ENCODE results near the gene CDK13. TPM values are rescaled to one million over a fixed set of nuclear protein-coding genes. Genes with fewer than 3 reads are reported as not detected.

Gene CDK13
- total RNA-seq, 2 experiments from 2014 or later = 84.3 to 90.9 TPM

DNA sequence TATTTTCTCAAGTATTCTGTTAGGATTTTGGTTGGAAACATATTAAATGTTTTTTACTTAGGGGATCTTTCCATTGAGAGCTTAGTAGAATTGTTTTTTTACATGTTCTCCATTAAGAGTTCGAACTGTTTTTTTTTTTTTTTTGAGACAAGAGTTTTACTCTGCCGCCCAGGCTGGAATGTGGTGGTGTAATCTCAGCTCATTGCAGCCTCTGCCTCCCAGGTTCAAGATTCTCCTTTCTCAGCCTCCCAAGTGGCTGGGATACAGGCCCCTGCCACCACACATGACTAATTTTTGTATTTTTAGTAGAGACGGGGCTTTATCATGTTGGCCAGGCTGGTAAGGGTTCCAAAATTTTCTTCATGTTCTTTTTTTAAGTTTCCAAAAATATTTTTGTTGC, 151.1 kb downstream of the CDK13 start:
- H3K79me2 ChIP-seq (ENCODE audit: insufficient read depth, low read depth, low read length) = no peaks in the 10 kb centered on the region
- H4K20me1 ChIP-seq (ENCODE audit: insufficient read depth, low read length) = 0 out of 2 replicates have a peak, but pooled peaks cover 2% of the 10 kb centered on the region
- ChIA-PET POLR2A (interaction anchor here (0.7 to 1.6 kb wide), 3 partner anchors 8 to 104 kb away, joined by 3 read pairs; no protein-coding TSS in a partner anchor), CTCF (ENCODE audit: unreplicated experiment) (no interaction called here)
- no peak overlapping the region for H3K4me3 ChIP-seq (ENCODE audit: low read depth, low read length, poor library complexity, severe bottlenecking)
- TF ChIP-seq, protein P1, sequence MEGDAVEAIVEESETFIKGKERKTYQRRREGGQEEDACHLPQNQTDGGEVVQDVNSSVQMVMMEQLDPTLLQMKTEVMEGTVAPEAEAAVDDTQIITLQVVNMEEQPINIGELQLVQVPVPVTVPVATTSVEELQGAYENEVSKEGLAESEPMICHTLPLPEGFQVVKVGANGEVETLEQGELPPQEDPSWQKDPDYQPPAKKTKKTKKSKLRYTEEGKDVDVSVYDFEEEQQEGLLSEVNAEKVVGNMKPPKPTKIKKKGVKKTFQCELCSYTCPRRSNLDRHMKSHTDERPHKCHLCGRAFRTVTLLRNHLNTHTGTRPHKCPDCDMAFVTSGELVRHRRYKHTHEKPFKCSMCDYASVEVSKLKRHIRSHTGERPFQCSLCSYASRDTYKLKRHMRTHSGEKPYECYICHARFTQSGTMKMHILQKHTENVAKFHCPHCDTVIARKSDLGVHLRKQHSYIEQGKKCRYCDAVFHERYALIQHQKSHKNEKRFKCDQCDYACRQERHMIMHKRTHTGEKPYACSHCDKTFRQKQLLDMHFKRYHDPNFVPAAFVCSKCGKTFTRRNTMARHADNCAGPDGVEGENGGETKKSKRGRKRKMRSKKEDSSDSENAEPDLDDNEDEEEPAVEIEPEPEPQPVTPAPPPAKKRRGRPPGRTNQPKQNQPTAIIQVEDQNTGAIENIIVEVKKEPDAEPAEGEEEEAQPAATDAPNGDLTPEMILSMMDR (conservative IDR thresholded peaks at IDR 0.05; ENCODE audit: low read length) = no peak
- H3K4me1 ChIP-seq (ENCODE audit: insufficient read depth, low read length, poor library complexity, severe bottlenecking) = no peaks in the 10 kb centered on the region
- intact Hi-C loops (cut with micrococcal nuclease; ENCODE audit: unreplicated experiment) = no loop called here
- BruUV-seq (replicated peaks) = no TSS peak
- peaks cover 20% of the 10 kb centered on the region for H3K36me3 ChIP-seq (ENCODE audit: insufficient read depth, low read length)
- no peaks in the 10 kb centered on the region for H3K9me3 ChIP-seq (ENCODE audit: low read length)
- no peak overlapping the region for H2AFZ ChIP-seq (ENCODE audit: low read length)
- no peak for DNase-seq (ENCODE audit: low spot score)
- no peak overlapping the region for H3K27ac ChIP-seq (ENCODE audit: low read depth, low read length, poor library complexity, severe bottlenecking)
- no peaks in the 10 kb centered on the region for H3K9me2 ChIP-seq (ENCODE audit: insufficient read depth, low read length)
- no peak overlapping the region for H3K4me2 ChIP-seq (ENCODE audit: low read length)

DNA sequence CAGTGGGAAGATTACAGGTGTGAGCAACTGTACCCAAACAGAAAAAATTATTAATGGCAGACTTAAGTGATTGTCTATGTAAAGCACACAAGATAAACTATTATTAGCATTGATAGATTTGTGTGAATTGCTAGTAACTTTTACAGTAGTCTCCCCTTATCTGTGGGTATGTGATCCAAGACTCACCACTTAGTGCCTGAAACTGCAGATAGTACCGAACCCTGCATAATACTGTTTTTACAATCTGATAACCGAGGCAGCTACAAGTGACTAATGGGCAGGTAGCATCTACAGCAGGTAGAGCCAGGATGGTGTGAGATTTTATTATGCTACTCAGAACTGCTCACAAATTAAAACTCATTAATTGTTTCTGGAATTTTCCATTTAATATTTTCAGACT, 152.8 kb downstream of the CDK13 start:
- H3K4me3 ChIP-seq (ENCODE audit: low read depth, low read length, poor library complexity, severe bottlenecking) = no peak overlapping the region
- TF ChIP-seq EZH2phosphoT487 (IDR thresholded peaks at IDR 0.05; ENCODE audit: borderline replicate concordance, low read depth, low read length) = no peak
- TF ChIP-seq, protein P1 (conservative IDR thresholded peaks at IDR 0.05; ENCODE audit: low read length) = no peak
- H3K9me3 ChIP-seq (ENCODE audit: low read length) = no peaks in the 10 kb centered on the region
- no peak overlapping the region for H3K27ac ChIP-seq (ENCODE audit: low read depth, low read length, poor library complexity, severe bottlenecking)
- BruUV-seq (replicated peaks) = no TSS peak
- ChIA-PET CTCF (ENCODE audit: unreplicated experiment) (no interaction called here), POLR2A (interaction anchor here (1.0 to 1.6 kb wide), 2 partner anchors 18 to 26 kb away, joined by 3 read pairs; no protein-coding TSS in a partner anchor)
- no peaks in the 10 kb centered on the region for H3K4me1 ChIP-seq (ENCODE audit: insufficient read depth, low read length, poor library complexity, severe bottlenecking)
- no peaks in the 10 kb centered on the region for H3K79me2 ChIP-seq (ENCODE audit: insufficient read depth, low read depth, low read length)
- H3K36me3 ChIP-seq (ENCODE audit: insufficient read depth, low read length) = peaks cover 4% of the 10 kb centered on the region; the same call in 1 of the 2 replicates
- DNase-seq (ENCODE audit: low spot score) = no peak
- no peak overlapping the region for H3K4me2 ChIP-seq (ENCODE audit: low read length)
- intact Hi-C loops (cut with micrococcal nuclease; ENCODE audit: unreplicated experiment) = no loop called here
- H3K9me2 ChIP-seq (ENCODE audit: insufficient read depth, low read length) = no peaks in the 10 kb centered on the region
- no peaks in the 10 kb centered on the region for H4K20me1 ChIP-seq (ENCODE audit: insufficient read depth, low read length)
- no peak overlapping the region for H2AFZ ChIP-seq (ENCODE audit: low read length)

DNA sequence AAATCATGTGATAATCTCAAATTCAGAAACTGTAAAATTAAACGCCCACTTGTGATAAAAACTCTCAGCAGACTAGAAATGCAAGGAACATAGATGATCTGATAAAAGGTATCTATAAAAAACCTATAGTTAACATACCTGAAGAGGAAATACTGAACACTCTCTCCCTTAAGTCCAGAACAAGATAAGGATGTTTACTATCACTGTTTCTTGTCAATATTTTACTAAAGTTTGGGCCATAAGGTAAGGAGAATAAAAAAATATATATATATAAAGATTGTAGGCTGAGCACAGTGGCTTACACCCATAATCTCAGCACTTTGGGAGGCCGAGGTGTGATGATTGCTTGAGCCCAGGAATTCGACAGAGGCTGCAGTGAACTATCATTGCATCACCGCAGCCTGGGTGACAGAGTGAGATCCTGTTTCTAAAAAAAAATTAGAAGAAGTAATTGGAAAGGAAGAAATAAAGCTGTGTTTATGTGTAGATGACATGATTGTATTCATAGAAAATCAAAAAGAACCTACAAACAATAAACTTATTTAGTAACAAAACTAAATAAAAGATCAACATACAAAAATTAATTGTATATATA, 155.9 kb downstream of the CDK13 start:
- Histone ChIP-seq H3K9me2 (ENCODE audit: insufficient read depth, low read length) (no peaks in the 10 kb centered on the region), H4K20me1 (ENCODE audit: insufficient read depth, low read length) (no peaks in the 10 kb centered on the region), H3K79me2 (ENCODE audit: insufficient read depth, low read depth, low read length) (no peaks in the 10 kb centered on the region), H3K4me1 (ENCODE audit: insufficient read depth, low read length, poor library complexity, severe bottlenecking) (no peaks in the 10 kb centered on the region), H3K27ac (ENCODE audit: low read depth, low read length, poor library complexity, severe bottlenecking) (no peak overlapping the region), H2AFZ (ENCODE audit: low read length) (no peak overlapping the region), H3K4me3 (ENCODE audit: low read depth, low read length, poor library complexity, severe bottlenecking) (no peak overlapping the region), H3K36me3 (ENCODE audit: insufficient read depth, low read length) (no peaks in the 10 kb centered on the region), H3K9me3 (ENCODE audit: low read length) (no peaks in the 10 kb centered on the region), H3K4me2 (ENCODE audit: low read length) (no peak overlapping the region)
- no TSS peak for BruUV-seq (replicated peaks)
- no peak for TF ChIP-seq EZH2phosphoT487 (IDR thresholded peaks at IDR 0.05; ENCODE audit: borderline replicate concordance, low read depth, low read length)
- TF ChIP-seq, protein P1 (conservative IDR thresholded peaks at IDR 0.05; ENCODE audit: low read length) = no peak
- no peak for DNase-seq (ENCODE audit: low spot score)
- CTCF ChIA-PET (ENCODE audit: unreplicated experiment) = no interaction called here
- POLR2A ChIA-PET = no interaction called here
- intact Hi-C loops (cut with micrococcal nuclease; ENCODE audit: unreplicated experiment) = no loop called here
